Natural killer cell (primary cell): Measurements from ENCODE around the gene KRTAP4-8. TPM values are rescaled to one million over a fixed set of nuclear protein-coding genes. Genes with fewer than 3 reads are reported as not detected.

ENCODE experiments used
- ATAC-seq, 3 donors: fragments of 150-1000 bp in 2 of 3; fragments of 200-7000 bp in 1 of 3; cut with Tn5 transposase; 1 replicate in 1 of 3; 2 replicates in 2 of 3; pipeline ENCODE4 v1.10.0; 2021; ENCODE audit warnings: mild to moderate bottlenecking in 2 of 3, moderate library complexity in 2 of 3
- DNase-seq, 2 donors: peaks; one replicate each; pipeline versions ENCODE4 v3.0.0 to v3.0.0-alpha.2; 2013 to 2021; ENCODE audit warnings: mixed read lengths in 1 of 2
- H3K27ac ChIP-seq: one replicate; pipeline ENCODE4 v1.5.1; 2013; ENCODE audit warnings: mild to moderate bottlenecking, low read length
- H3K27me3 ChIP-seq: one replicate; pipeline ENCODE4 v1.6.1; 2013; ENCODE audit warnings: low read length; ENCODE audit not compliant: control insufficient read depth, insufficient read depth
- H3K36me3 ChIP-seq: one replicate; pipeline ENCODE4 v1.6.1; 2013; ENCODE audit warnings: low read length; ENCODE audit not compliant: control insufficient read depth, insufficient read depth
- H3K4me1 ChIP-seq: one replicate; pipeline ENCODE4 v1.6.1; 2013; ENCODE audit warnings: low read length; ENCODE audit not compliant: control insufficient read depth, insufficient read depth
- H3K4me3 ChIP-seq: one replicate; pipeline ENCODE4 v1.5.1; 2013; ENCODE audit warnings: low read length
- H3K9me3 ChIP-seq: one replicate; pipeline ENCODE4 v1.6.1; 2013; ENCODE audit warnings: low read length; ENCODE audit not compliant: control insufficient read depth, insufficient read depth
- H3K27ac Mint-ChIP-seq, 2 donors: one replicate each; pipeline ENCODE4 v1.8.0; 2022; ENCODE audit warnings: mild to moderate bottlenecking in 2 of 2, mixed read lengths in 2 of 2, moderate library complexity in 1 of 2
- H3K27me3 Mint-ChIP-seq, 2 donors: one replicate each; pipeline ENCODE4 v1.8.0; 2022; ENCODE audit warnings: low read depth in 2 of 2, mixed read lengths in 2 of 2
- H3K36me3 Mint-ChIP-seq: one replicate; pipeline ENCODE4 v1.8.0; 2022; ENCODE audit warnings: mixed read lengths
- H3K4me1 Mint-ChIP-seq, 2 donors: one replicate each; pipeline ENCODE4 v1.8.0; 2022; ENCODE audit warnings: mixed read lengths in 2 of 2
- H3K4me3 Mint-ChIP-seq: one replicate; pipeline ENCODE4 v1.8.0; 2022; ENCODE audit warnings: mild to moderate bottlenecking, moderate library complexity, mixed read lengths
- H3K9me3 Mint-ChIP-seq, 2 donors: one replicate each; pipeline ENCODE4 v1.8.0; 2022; ENCODE audit warnings: mixed read lengths in 2 of 2
- CTCF ChIP-seq: fragments of 200-600 bp; IDR thresholded peaks from one replicate; pipeline ENCODE4 v1.8.0; 2022; ENCODE audit warnings: antibody characterized with exemption
- WGBS: methylation state at CpG from one replicate; pipeline ENCODE4 v1.1.7; 2013; ENCODE audit warnings: missing lambda C conversion rate; ENCODE audit not compliant: insufficient coverage; 5-methylcytosine and 5-hydroxymethylcytosine counted together
- intact Hi-C: fragments of 100-400 bp; cut with micrococcal nuclease; formaldehyde crosslinking; loops from one replicate; pipeline ENCODE4 v1.14.2; 2022
- total RNA-seq, 4 donors: library from RNA; stranded (reverse); fragments of 120-200 nt in 1 of 4; gene quantifications; one replicate each; pipeline versions ENCODE4 v1.2.3 to v1.2.4, GENCODE V29; 2013 to 2022

The KRTAP4-8 gene
- total RNA-seq = not detected
- not detected for total RNA-seq (2013)

- H3K9me3 Mint-ChIP-seq = no peaks in the 10 kb centered on the region
- no peaks in the 10 kb centered on the region for H3K4me1 Mint-ChIP-seq
- H3K27me3 Mint-ChIP-seq = peaks cover 19 to 37% of the 10 kb centered on the region in 2 donors
- intact Hi-C loops = loop anchor here (1.0 kb wide), 1 partner anchor 22 kb away; no protein-coding TSS in a partner anchor
- no peak within 1 kb of the TSS for H3K27ac ChIP-seq
- ATAC-seq (no peak), DNase-seq (no peak)
- no peaks in the 10 kb centered on the region for H3K36me3 Mint-ChIP-seq
- no peak for TF ChIP-seq CTCF
- H3K4me1 ChIP-seq = no peaks in the 10 kb centered on the region
- no peaks in the 10 kb centered on the region for H3K36me3 ChIP-seq
- WGBS = 81% methylated on average over 1 of the region's 4 CpGs
- H3K27me3 ChIP-seq = no peaks in the 10 kb centered on the region
- H3K27ac Mint-ChIP-seq = no peak within 1 kb of the TSS
- H3K9me3 ChIP-seq = no peaks in the 10 kb centered on the region
- H3K4me3 Mint-ChIP-seq = no peak within 1 kb of the TSS
- no peak within 1 kb of the TSS for H3K4me3 ChIP-seq
Measured at GRCh38 chr17:41098042-41098441, at the start of gene KRTAP4-8. TSS of gene KRTAP4-8 (minus strand) at chr17:41098142. CDS start at chr17:41098084, 58 bp downstream.

- no peaks in the 10 kb centered on the region for H3K36me3 ChIP-seq
- Mint-ChIP-seq H3K9me3 (peaks cover 2 to 4% of the 10 kb centered on the region in 2 donors), H3K36me3 (no peaks in the 10 kb centered on the region), H3K27ac (no peak overlapping the region), H3K27me3 (peaks cover 14 to 23% of the 10 kb centered on the region in 2 donors), H3K4me3 (no peak overlapping the region), H3K4me1 (no peaks in the 10 kb centered on the region)
- H3K4me1 ChIP-seq = no peaks in the 10 kb centered on the region
- no peaks in the 10 kb centered on the region for H3K9me3 ChIP-seq
- intact Hi-C loops = no loop called here
- 83% methylated on average over 2 of the region's 2 CpGs for WGBS
- DNase-seq (no peak), ATAC-seq (no peak)
- no peak overlapping the region for H3K27ac ChIP-seq
- no peaks in the 10 kb centered on the region for H3K27me3 ChIP-seq
- TF ChIP-seq CTCF = no peak
- no peak overlapping the region for H3K4me3 ChIP-seq
Measured at GRCh38 chr17:41145261-41145660, 47.3 kb upstream of the KRTAP4-8 start.

GRCh38 chr17:41144846-41145245, 46.9 kb upstream of the KRTAP4-8 start:
- Mint-ChIP-seq H3K9me3 (peaks cover 2 to 4% of the 10 kb centered on the region in 2 donors), H3K4me1 (no peaks in the 10 kb centered on the region), H3K27me3 (peaks cover 14 to 24% of the 10 kb centered on the region in 2 donors), H3K27ac (no peak overlapping the region), H3K4me3 (no peak overlapping the region), H3K36me3 (no peaks in the 10 kb centered on the region)
- 100% methylated on average over 1 of the region's 1 CpG for WGBS
- Histone ChIP-seq H3K4me1 (no peaks in the 10 kb centered on the region), H3K27me3 (no peaks in the 10 kb centered on the region), H3K27ac (no peak overlapping the region), H3K4me3 (no peak overlapping the region), H3K9me3 (no peaks in the 10 kb centered on the region), H3K36me3 (no peaks in the 10 kb centered on the region)
- TF ChIP-seq CTCF = no peak
- DNase-seq = no peak
- intact Hi-C loops = no loop called here
- no peak for ATAC-seq

- Mint-ChIP-seq H3K36me3 (no peaks in the 10 kb centered on the region), H3K4me1 (no peaks in the 10 kb centered on the region), H3K9me3 (peaks cover 4 to 5% of the 10 kb centered on the region in 2 donors), H3K27ac (no peak overlapping the region), H3K27me3 (peaks cover 15 to 22% of the 10 kb centered on the region in 2 donors), H3K4me3 (no peak overlapping the region)
- H3K4me3 ChIP-seq = no peak overlapping the region
- no peaks in the 10 kb centered on the region for H3K9me3 ChIP-seq
- H3K36me3 ChIP-seq = no peaks in the 10 kb centered on the region
- no peaks in the 10 kb centered on the region for H3K4me1 ChIP-seq
- no peak for DNase-seq
- no peaks in the 10 kb centered on the region for H3K27me3 ChIP-seq
- no peak for TF ChIP-seq CTCF
- no peak overlapping the region for H3K27ac ChIP-seq
- intact Hi-C loops = no loop called here
- ATAC-seq = no peak
Measured at GRCh38 chr17:41141361-41141760, 43.4 kb upstream of the KRTAP4-8 start.
